GM12875 (cell line): ENCODE measurements around the gene LARGE2.

Experiments used
- H3K4me3 ChIP-seq: one replicate; pipeline ENCODE4 v1.5.1; 2011; ENCODE audit warnings: low read depth, low read length, control low read depth
- CTCF ChIP-seq: IDR thresholded peaks from 2 replicates; pipeline ENCODE4 v1.5.1; 2011; ENCODE audit warnings: low read depth, mild to moderate bottlenecking, control low read depth, inconsistent platforms, low read length, moderate library complexity, borderline replicate concordance; ENCODE audit not compliant: insufficient read depth

The LARGE2 gene

GRCh38 chr11:45881708-45882368 is 40.6 kb upstream of the LARGE2 start:
- no peak for TF ChIP-seq CTCF

GRCh38 chr11:45884596-45885185 is 37.8 kb upstream of the LARGE2 start:
- H3K4me3 ChIP-seq, result no peak overlapping the region
- no peak for TF ChIP-seq CTCF

More at GRCh38 chr11:45881708-45882368, 40.6 kb upstream of the LARGE2 start:
- H3K4me3 ChIP-seq, result no peak overlapping the region

- no peak for TF ChIP-seq CTCF
- H3K4me3 ChIP-seq, result peak within 1 kb of the TSS; percentile 27
Observed at GRCh38 chr11:45885274-45885920, 37.1 kb upstream of the LARGE2 start, which contains the start of gene MAPK8IP1. TSS of gene MAPK8IP1 (plus strand) at chr11:45885651. CDS start at chr11:45885821, 170 bp downstream.

GRCh38 chr11:45885921-45886721 is 36.3 kb upstream of the LARGE2 start:
- peak overlapping the region; percentile 27 for H3K4me3 ChIP-seq
- TF ChIP-seq CTCF, result no peak

GRCh38 chr11:45886816-45887520 is 35.5 kb upstream of the LARGE2 start:
- no peak for TF ChIP-seq CTCF
- no peak overlapping the region for H3K4me3 ChIP-seq

GRCh38 chr11:45887587-45887986 is 34.9 kb upstream of the LARGE2 start:
- H3K4me3 ChIP-seq, result no peak overlapping the region
- TF ChIP-seq CTCF, result no peak
